Chondrocyte (in vitro differentiated cells): ENCODE data around the gene VPS39. TPM values are rescaled to one million over a fixed set of nuclear protein-coding genes. Genes with fewer than 3 reads are reported as not detected.

Experiments used
- DNase-seq: peaks from one replicate; pipeline ENCODE4 v3.0.0; 2021; ENCODE audit warnings: mixed read lengths, low spot score
- H3K27ac Mint-ChIP-seq: one replicate; pipeline ENCODE4 v1.8.0; 2021; ENCODE audit warnings: mild to moderate bottlenecking, moderate library complexity, mixed read lengths; ENCODE audit not compliant: unreplicated experiment
- H3K27me3 Mint-ChIP-seq: 2 replicates; pipeline ENCODE4 v1.8.0; 2021; ENCODE audit warnings: low read depth, mixed read lengths
- H3K36me3 Mint-ChIP-seq: 2 replicates; pipeline ENCODE4 v1.8.0; 2021; ENCODE audit warnings: low read depth, mixed read lengths
- H3K4me1 Mint-ChIP-seq: 2 replicates; pipeline ENCODE4 v1.8.0; 2021; ENCODE audit warnings: low read depth, mild to moderate bottlenecking, mixed read lengths
- H3K4me3 Mint-ChIP-seq: one replicate; pipeline ENCODE4 v1.8.0; 2021; ENCODE audit warnings: mild to moderate bottlenecking, moderate library complexity, mixed read lengths; ENCODE audit not compliant: unreplicated experiment
- H3K9me3 Mint-ChIP-seq: 2 replicates; pipeline ENCODE4 v1.8.0; 2021; ENCODE audit warnings: low read depth, mixed read lengths
- CTCF ChIP-seq: fragments of 200-600 bp; sonication (generic); IDR thresholded peaks from 2 replicates; pipeline ENCODE4 v1.5.0; 2021; ENCODE audit warnings: antibody characterized with exemption, mild to moderate bottlenecking, moderate library complexity
- total RNA-seq: library from RNA; stranded (reverse); gene quantifications from 3 replicates; pipeline ENCODE4 v1.2.1, GENCODE V29; 2021

The VPS39 gene
- total RNA-seq, 1 donor from 2014 or later = 53.5 TPM

GRCh38 chr15:42133886-42134502, 74.1 kb downstream of the VPS39 start:
- Mint-ChIP-seq H3K27ac (no peak overlapping the region), H3K4me1 (no peaks in the 10 kb centered on the region), H3K4me3 (no peak overlapping the region), H3K9me3 (no peaks in the 10 kb centered on the region), H3K36me3 (no peaks in the 10 kb centered on the region), H3K27me3 (peaks cover 22% of the 10 kb centered on the region)
- peak; percentile 73 for TF ChIP-seq CTCF
- DNase-seq = no peak

GRCh38 chr15:42133356-42133755, 74.7 kb downstream of the VPS39 start:
- Mint-ChIP-seq H3K36me3 (no peaks in the 10 kb centered on the region), H3K4me1 (no peaks in the 10 kb centered on the region), H3K4me3 (no peak overlapping the region), H3K9me3 (no peaks in the 10 kb centered on the region), H3K27me3 (peaks cover 24% of the 10 kb centered on the region), H3K27ac (no peak overlapping the region)
- DNase-seq = no peak
- TF ChIP-seq CTCF = no peak

- Mint-ChIP-seq H3K36me3 (no peaks in the 10 kb centered on the region), H3K27me3 (peaks cover 30% of the 10 kb centered on the region), H3K9me3 (no peaks in the 10 kb centered on the region), H3K27ac (no peak overlapping the region), H3K4me3 (no peak overlapping the region), H3K4me1 (no peaks in the 10 kb centered on the region)
- DNase-seq = no peak
- no peak for TF ChIP-seq CTCF
These were observed 76.0 kb downstream of the VPS39 start for GRCh38 chr15:42131826-42132806.

- no peak for TF ChIP-seq CTCF
- Mint-ChIP-seq H3K9me3 (no peaks in the 10 kb centered on the region), H3K27ac (no peak overlapping the region), H3K4me1 (no peaks in the 10 kb centered on the region), H3K27me3 (peaks cover 30% of the 10 kb centered on the region), H3K36me3 (no peaks in the 10 kb centered on the region), H3K4me3 (no peak overlapping the region)
- DNase-seq = no peak
These were observed 77.1 kb downstream of the VPS39 start for GRCh38 chr15:42131006-42131405.

GRCh38 chr15:42130246-42130986, 77.7 kb downstream of the VPS39 start:
- peaks cover 34% of the 10 kb centered on the region for H3K27me3 Mint-ChIP-seq
- DNase-seq = no peak
- no peaks in the 10 kb centered on the region for H3K36me3 Mint-ChIP-seq
- no peaks in the 10 kb centered on the region for H3K9me3 Mint-ChIP-seq
- no peaks in the 10 kb centered on the region for H3K4me1 Mint-ChIP-seq
- no peak overlapping the region for H3K4me3 Mint-ChIP-seq
- no peak overlapping the region for H3K27ac Mint-ChIP-seq
- TF ChIP-seq CTCF = no peak
